Limb (tissue), 2 donors: Measurements from ENCODE around the gene DCXR.

ENCODE experiments used
- DNase-seq, 2 donors: peaks; one replicate each; pipeline ENCODE4 v3.0.0-alpha.2; 2016; ENCODE audit errors: extremely low spot score in 2 of 2

The DCXR gene

GRCh38 chr17:82037092-82037888 is at the start of gene DCXR:
TSS of gene DCXR (minus strand) at chr17:82037697. CDS start at chr17:82037682, 15 bp downstream.
- DNase-seq: peak; percentile 93 to 96

- no peak for DNase-seq
These were observed 48.7 kb upstream of the DCXR start for GRCh38 chr17:82085931-82086764.

GRCh38 chr17:82085031-82085861 is 47.7 kb upstream of the DCXR start:
- DNase-seq: no peak

DNA sequence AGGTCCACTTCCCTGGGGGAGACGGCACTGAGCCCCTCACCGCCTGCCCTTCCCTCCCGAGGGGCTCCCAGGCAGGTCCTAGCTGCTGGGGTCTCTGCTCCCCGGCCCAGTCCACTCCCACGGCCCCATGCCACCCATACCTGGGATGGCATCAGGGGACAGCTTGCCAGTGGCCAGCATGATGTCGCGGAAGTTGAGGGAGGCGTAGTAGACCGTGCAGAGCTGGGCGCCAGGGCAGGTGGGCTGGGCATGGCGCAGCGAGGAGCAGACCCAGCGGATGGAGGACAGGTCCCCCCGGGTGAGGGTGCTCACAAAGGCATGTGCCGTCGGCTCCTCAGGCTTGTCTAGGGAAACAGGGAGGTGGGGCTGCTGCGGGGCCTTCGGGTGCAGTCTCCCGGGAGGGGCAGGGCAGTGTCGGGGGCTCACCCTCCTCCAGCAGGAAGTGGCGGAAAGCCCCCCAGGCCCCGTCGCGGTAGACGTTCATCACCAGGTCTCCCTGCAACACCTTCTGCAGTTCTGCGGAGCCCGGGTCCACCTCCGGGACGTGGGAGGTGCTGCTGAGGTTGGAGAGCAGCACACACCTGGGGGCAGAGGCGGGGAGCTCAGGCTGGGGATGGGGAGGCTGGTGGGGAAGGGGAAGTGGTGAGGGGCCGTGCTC is 47.0 kb upstream of the DCXR start:
- DNase-seq: no peak

GRCh38 chr17:82083533-82084359 is 46.2 kb upstream of the DCXR start:
- DNase-seq: no peak

- no peak for DNase-seq
These were observed 45.5 kb upstream of the DCXR start for GRCh38 chr17:82083009-82083408.

GRCh38 chr17:82082456-82082855 is 45.0 kb upstream of the DCXR start:
- DNase-seq: no peak

GRCh38 chr17:82081966-82082365 is 44.5 kb upstream of the DCXR start:
- no peak for DNase-seq

DNA sequence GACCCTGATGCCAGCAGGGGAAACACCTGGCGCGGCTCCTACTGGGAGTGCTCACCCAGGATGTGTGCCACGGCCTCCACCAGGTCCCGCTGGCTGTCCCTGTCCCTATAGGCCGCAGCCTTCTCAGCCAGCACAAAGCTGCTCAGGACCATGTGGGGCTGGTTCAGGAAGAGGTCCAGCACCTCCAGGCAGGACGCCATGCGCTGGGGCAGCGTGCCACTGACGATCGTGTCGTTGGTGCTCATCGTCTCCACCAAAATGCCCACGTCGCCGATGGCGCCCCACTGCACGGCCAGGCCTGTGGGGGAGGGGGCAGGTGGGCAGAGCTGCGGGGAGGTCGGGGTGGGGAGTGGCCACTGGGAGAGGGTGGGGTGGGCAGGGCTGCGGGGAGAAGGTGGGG is 44.0 kb upstream of the DCXR start:
- DNase-seq: no peak

- DNase-seq: no peak
These were observed 43.4 kb upstream of the DCXR start for GRCh38 chr17:82080789-82081464.

GRCh38 chr17:82080048-82080788 is 42.7 kb upstream of the DCXR start:
- no peak for DNase-seq

DNA sequence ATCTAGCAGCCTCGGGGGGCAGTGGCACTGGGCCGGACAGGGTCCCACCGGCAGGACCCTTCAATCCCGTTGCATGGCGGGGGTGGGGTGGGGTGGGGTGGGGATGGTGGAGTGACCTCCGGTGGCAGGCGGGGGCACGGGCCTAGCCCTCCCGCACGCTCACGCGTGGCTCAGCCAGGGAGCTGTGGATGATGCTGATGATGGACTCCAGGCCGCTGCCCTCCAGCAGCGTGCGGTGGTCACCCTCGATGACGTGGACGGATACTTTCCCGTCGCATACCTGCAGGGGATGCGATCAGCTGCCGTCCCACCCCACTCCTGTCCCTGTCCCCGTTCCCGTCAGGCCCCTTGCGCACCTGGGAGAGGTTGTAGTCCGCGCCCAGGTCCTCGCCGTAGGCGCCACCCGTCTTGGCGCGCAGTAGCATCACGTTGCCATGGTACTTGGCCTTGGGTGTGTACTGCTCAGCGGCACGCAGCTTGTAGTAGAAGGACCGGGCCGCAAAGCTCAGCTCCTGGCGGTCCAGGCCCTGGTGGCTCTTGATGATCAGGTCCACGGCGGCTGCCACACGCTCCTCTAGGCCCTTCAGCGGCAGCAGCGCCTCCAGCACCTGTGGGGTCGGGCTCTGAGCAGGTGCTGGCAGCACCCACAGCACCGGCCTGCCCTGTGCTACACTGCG is 41.6 kb upstream of the DCXR start:
- DNase-seq: no peak

GRCh38 chr17:82078433-82078832 is 40.9 kb upstream of the DCXR start:
- DNase-seq: no peak

DNA sequence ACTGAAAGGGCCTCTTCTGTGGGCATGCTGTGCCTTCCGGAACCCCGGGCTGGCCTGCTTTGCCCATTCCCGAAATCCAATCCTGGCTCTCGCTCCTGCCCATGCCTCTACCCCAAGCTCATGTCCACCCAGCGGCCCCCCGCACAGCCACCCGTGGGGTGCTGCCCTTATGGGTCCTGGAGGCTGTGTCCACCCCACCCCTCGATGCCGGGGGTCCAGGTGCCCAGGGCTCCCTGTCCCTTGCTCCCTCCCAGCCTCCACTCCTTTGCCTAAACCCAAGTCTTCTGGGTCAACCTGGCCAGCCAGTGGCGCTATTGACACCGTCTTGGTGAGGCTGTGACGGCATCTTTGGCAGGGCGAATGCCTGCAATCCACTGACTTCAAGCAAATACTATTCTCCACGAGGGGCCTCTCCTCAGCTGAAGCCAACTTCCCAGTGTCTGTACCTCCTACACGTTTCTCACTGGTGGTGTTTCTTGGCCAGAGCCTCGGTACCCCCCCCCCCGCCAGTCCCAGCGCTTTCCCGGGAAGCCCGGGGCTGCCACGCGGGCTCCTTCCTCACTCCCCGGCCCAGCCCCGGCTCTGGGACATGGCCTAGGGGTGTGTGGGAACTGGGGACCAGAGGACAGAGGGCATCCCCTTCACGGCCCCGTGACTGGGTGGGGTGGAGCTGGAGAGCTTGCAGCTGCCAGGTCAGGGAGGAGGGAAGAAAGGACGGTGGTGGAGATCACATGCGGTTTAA is 40.3 kb upstream of the DCXR start:
- no peak for DNase-seq

DNA sequence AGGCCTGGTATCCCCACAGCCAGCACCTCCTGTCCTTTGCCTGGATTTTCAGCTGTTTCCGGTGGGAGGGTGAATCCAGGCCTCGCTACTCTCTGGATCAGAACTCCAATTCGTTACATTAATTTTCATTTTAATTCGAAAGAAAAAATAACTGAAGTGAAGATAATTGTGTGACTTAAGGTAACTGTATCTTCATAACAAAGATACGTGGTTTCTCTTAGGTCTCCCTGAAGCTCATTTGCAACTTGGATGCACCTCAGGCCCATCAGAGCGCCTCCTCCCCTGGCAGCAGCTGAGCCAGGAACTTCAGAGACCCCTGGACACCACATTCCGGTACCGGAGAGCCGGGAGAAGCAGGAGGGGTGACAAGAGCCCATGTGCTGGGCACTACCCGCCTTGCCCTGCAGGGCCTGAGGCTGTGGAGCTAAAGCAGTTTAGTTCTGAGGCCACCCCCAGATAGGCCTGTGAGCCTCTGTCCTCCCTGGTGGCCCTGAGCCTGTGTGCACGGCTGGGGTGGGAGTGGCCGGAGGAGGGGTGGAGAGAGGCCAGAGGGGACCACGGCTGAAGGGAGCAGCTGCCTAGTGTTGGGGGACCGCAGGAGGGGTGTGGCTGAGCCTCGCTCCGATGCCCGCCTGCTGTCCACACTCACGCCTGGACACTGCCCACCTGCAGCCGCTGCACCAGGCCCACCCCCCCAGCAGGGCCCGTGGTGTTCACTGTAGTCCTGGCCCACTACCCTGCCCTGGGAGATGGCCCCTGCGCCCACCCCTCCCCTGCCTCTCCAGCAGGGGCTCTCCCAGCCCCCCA is 39.5 kb upstream of the DCXR start:
- DNase-seq: no peak

DNA sequence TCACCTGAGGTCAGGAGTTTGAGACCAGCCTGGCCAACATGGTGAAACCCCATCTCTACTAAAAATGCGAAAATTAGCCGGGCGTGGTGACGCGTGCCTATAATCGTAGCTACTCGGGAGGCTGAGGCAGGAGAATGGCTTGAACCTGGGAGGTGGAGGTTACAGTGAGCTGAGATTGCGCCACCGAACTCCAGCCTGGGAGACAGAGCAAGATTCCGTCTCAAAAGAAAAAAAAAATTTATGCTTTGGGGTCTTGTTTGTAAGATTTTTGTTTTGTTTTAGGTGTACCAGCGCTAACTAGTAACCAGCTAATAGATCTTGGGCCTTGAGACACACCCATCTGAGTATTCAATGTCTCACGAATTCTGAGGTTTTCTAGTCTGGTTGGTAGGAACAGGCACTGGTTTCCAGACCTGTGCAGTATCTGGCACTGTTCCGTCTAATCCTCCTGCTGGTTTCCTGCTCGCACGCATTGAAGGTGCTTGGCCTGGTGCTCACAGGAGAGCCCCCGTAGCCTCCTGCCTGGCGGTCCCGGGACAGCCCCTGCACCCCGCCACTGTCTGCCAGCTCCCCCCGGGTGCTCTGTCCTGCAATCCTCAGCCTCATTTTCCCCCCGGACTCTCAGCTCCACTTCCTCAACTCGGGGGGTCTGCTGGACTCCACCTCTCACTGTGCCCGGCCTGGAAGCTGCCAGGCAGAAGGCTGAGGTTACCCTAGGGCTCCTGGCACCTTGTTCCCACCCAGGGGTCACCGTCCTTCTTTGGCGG is 38.7 kb upstream of the DCXR start:
- no peak for DNase-seq
